A549 (cell line): Measurements from ENCODE around the gene ABCB1. TPM values are rescaled to one million over a fixed set of nuclear protein-coding genes. Genes with fewer than 3 reads are reported as not detected.

Experiments
- ATAC-seq, 2 experiments: fragments of 200-7000 bp in 1 of 2; fragments of >200 bp in 1 of 2; cut with Nextera tagmentation in 1 of 2; cut with Tn5 transposase in 1 of 2; 3 replicates each; pipeline versions ENCODE4 v1.8.0 to v1.9.1; 2018 to 2020; ENCODE audit warnings: mild to moderate bottlenecking in 1 of 2, moderate library complexity in 1 of 2
- CTCF ChIA-PET: fragments of 300-600 bp; sonication (Branson Sonifier 250); formaldehyde crosslinking; extraction: SDS; loops from one replicate; lab custom pipeline; 2021; ENCODE audit warnings: antibody characterized with exemption, inconsistent platforms; lab: Yijun Ruan, JAX
- POLR2A ChIA-PET: fragments of 350-600 bp; formaldehyde crosslinking; extraction: SDS; loops from one replicate; lab custom pipeline; 2021; ENCODE audit warnings: antibody characterized with exemption, inconsistent platforms; lab: Yijun Ruan, JAX
- DNase-seq, 2 experiments: peaks; one replicate each; pipeline versions ENCODE4 v3.0.0 to v3.0.0-alpha.2; 2011 to 2016; ENCODE audit warnings: low read depth in 1 of 2, low spot score in 1 of 2
- FAIRE-seq: peaks from 2 replicates; lab custom pipeline; 2011; peaks lifted over from hg19 to GRCh38; lab: Jason Lieb, UNC
- H3K27ac ChIP-seq, 2 experiments: fragments of >200 bp; sonication (Bioruptor Twin); formaldehyde crosslinking; 3 replicates each; pipeline ENCODE4 v1.5.1; 2016 to 2017
- H3K4me1 ChIP-seq: fragments of >200 bp; sonication (Bioruptor Twin); formaldehyde crosslinking; 3 replicates; pipeline ENCODE4 v1.6.1; 2016
- H3K4me2 ChIP-seq: fragments of >200 bp; sonication (Bioruptor Twin); formaldehyde crosslinking; 3 replicates; pipeline ENCODE4 v1.6.1; 2016
- H3K4me3 ChIP-seq: fragments of >200 bp; sonication (Bioruptor Twin); formaldehyde crosslinking; 3 replicates; pipeline ENCODE4 v1.5.1; 2016
- H3K9me3 ChIP-seq: fragments of >200 bp; sonication (Bioruptor Twin); formaldehyde crosslinking; 3 replicates; pipeline ENCODE4 v1.6.1; 2016
- BHLHE40 ChIP-seq: IDR thresholded peaks from 2 replicates; pipeline ENCODE4 v1.6.1; 2012; ENCODE audit warnings: low read depth, low read length, inconsistent platforms
- CBX8 ChIP-seq: fragments of 200-600 bp; sonication (generic); IDR thresholded peaks from 2 replicates; pipeline ENCODE4 v1.6.1; 2016
- CEBPB ChIP-seq, 2 experiments: fragments of >200 bp in 1 of 2; sonication (Bioruptor Twin) in 1 of 2; formaldehyde crosslinking in 1 of 2; IDR thresholded peaks; 2 replicates each; pipeline ENCODE4 v1.6.1; 2012 to 2016
- CHD4 ChIP-seq: fragments of 200-600 bp; sonication (generic); IDR thresholded peaks from 2 replicates; pipeline ENCODE4 v1.6.1; 2016; ENCODE audit warnings: antibody characterized with exemption, mild to moderate bottlenecking, borderline replicate concordance
- EHF ChIP-seq: fragments of 250-450 bp; sonication (Bioruptor Pico); IDR thresholded peaks from 2 replicates; pipeline ENCODE4 v1.5.0; 2020; ENCODE audit warnings: mild to moderate bottlenecking
- FOSL2 ChIP-seq, 2 experiments: fragments of 450-650 bp in 1 of 2; fragments of >200 bp in 1 of 2; sonication (Bioruptor Twin) in 1 of 2; formaldehyde crosslinking; IDR thresholded peaks; 2 replicates each; pipeline versions ENCODE4 v1.5.0 to v1.6.1; 2016 to 2020; ENCODE audit warnings: mild to moderate bottlenecking in 1 of 2, moderate library complexity in 1 of 2
- FOXS1 ChIP-seq: fragments of 250-450 bp; sonication (Bioruptor Pico); IDR thresholded peaks from 2 replicates; pipeline ENCODE4 v1.5.0; 2020; ENCODE audit warnings: mild to moderate bottlenecking, moderate library complexity
- HEYL ChIP-seq: fragments of 250-450 bp; sonication (Bioruptor Pico); IDR thresholded peaks from 2 replicates; pipeline ENCODE4 v1.8.0; 2021; ENCODE audit warnings: mild to moderate bottlenecking, moderate library complexity
- HOXA7 ChIP-seq: fragments of 250-450 bp; sonication (Bioruptor Pico); IDR thresholded peaks from 2 replicates; pipeline ENCODE4 v1.5.0; 2020; ENCODE audit warnings: mild to moderate bottlenecking, moderate library complexity
- HOXB5 ChIP-seq: fragments of 250-450 bp; sonication (Bioruptor Pico); IDR thresholded peaks from 2 replicates; pipeline ENCODE4 v1.5.0; 2020; ENCODE audit warnings: mild to moderate bottlenecking, moderate library complexity
- JUN ChIP-seq, 2 experiments: fragments of >200 bp; sonication (Bioruptor Twin); formaldehyde crosslinking; IDR thresholded peaks; 2 replicates in 1 of 2; 3 replicates in 1 of 2; pipeline ENCODE4 v1.6.1; 2016 to 2017
- KDM5A ChIP-seq: fragments of 200-600 bp; sonication (generic); IDR thresholded peaks from 2 replicates; pipeline ENCODE4 v1.6.1; 2016; ENCODE audit warnings: antibody characterized with exemption, mild to moderate bottlenecking
- MAZ ChIP-seq: fragments of 150-350 bp; IDR thresholded peaks from 2 replicates; pipeline ENCODE4 v1.6.1; 2014; ENCODE audit warnings: antibody characterized with exemption, low read depth, low read length, borderline replicate concordance
- NFE2L2 ChIP-seq: fragments of 150-350 bp; conservative IDR thresholded peaks from 2 replicates; pipeline ENCODE4 v1.6.1; 2014; ENCODE audit warnings: low read length
- NPAS2 ChIP-seq: fragments of 250-450 bp; sonication (Bioruptor Pico); IDR thresholded peaks from 2 replicates; pipeline ENCODE4 v1.8.0; 2022; ENCODE audit warnings: mild to moderate bottlenecking, moderate library complexity, borderline replicate concordance
- NR3C1 ChIP-seq: fragments of >200 bp; sonication (Bioruptor Twin); formaldehyde crosslinking; IDR thresholded peaks from 3 replicates; pipeline ENCODE4 v1.6.1; 2017
- PHF8 ChIP-seq: fragments of 200-600 bp; sonication (generic); IDR thresholded peaks from 2 replicates; pipeline ENCODE4 v1.6.1; 2016; ENCODE audit warnings: low read depth, mild to moderate bottlenecking, antibody characterized with exemption, moderate library complexity, borderline replicate concordance
- ZFP36 ChIP-seq: fragments of 450-650 bp; IDR thresholded peaks from 2 replicates; pipeline ENCODE4 v1.6.1; 2014; ENCODE audit warnings: borderline replicate concordance; ENCODE audit not compliant: partially characterized antibody
- ZNF302 ChIP-seq: fragments of 250-450 bp; sonication (Bioruptor Pico); IDR thresholded peaks from 2 replicates; pipeline ENCODE4 v1.9.0; 2021; ENCODE audit warnings: inconsistent platforms, mild to moderate bottlenecking, moderate library complexity
- WGBS: methylation state at CpG from one replicate; pipeline ENCODE4 v1.1.6; 2017; ENCODE audit errors: missing lambda C conversion rate; 5-methylcytosine and 5-hydroxymethylcytosine counted together
- polyA plus RNA-seq, 4 experiments: library from polyadenylated mRNA; depleted of rRNA in 3 of 4; stranded (reverse); fragments of >200 nt; fragmentation: RNase III in 1 of 4; extraction: RNeasy Plus Mini Kit Qiagen cat#74134 plus additional on column Dnase treatment in 1 of 4; gene quantifications; 2 replicates in 3 of 4; 3 replicates in 1 of 4; pipeline ENCODE4 v1.2.3, GENCODE V29; 2011 to 2017
- TF ChIP-seq, protein P1 (sequence below): IDR thresholded peaks from 2 replicates; pipeline ENCODE4 v1.6.1; 2012
- TF ChIP-seq, protein P2 (sequence below): fragments of 200-600 bp; sonication (generic); IDR thresholded peaks from 2 replicates; pipeline ENCODE4 v1.6.1; 2016; ENCODE audit warnings: antibody characterized with exemption, mild to moderate bottlenecking, moderate library complexity
- TF ChIP-seq, protein P3 (sequence below): fragments of >200 bp; sonication (Bioruptor Twin); formaldehyde crosslinking; IDR thresholded peaks from 3 replicates; pipeline ENCODE4 v1.6.1; 2016

The ABCB1 gene
- polyA plus RNA-seq, 2 of the 4 experiments (the other 2 are of a cell fraction), result 0.05 TPM; not detected in 1

DNA sequence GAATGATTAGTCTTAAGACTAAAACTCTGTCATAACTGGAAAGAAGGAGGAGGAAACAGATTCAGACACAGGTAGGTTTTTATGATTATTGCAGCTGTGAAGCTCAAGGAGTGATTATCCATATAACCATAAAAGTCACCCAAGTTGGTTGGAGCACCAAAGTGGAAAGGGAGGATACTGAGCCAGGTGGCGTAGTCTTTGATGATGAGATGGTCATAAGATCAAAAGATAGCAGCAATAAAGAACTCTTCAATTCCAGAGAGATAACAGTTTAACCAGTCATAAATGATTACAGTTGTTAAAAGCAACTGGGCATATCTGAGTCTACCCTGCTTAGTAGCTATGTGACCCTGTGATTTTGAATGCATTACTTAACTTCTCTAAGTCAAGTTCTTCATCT, 8.4 kb downstream of the ABCB1 start:
- H3K4me3 ChIP-seq, result no peak overlapping the region
- ChIA-PET CTCF (interaction anchor here (1.2 to 1.7 kb wide), 2 partner anchors 15 to 28 kb away, joined by 3 read pairs; no protein-coding TSS in a partner anchor), POLR2A (no interaction called here)
- H3K9me3 ChIP-seq, result no peaks in the 10 kb centered on the region
- DNase-seq, result no peak
- no peak for ATAC-seq
- no peak overlapping the region for H3K27ac ChIP-seq
- no peak for TF ChIP-seq HOXB5 (CRISPR knock-in tag)
- no peak for TF ChIP-seq HEYL
- TF ChIP-seq, protein P1, sequence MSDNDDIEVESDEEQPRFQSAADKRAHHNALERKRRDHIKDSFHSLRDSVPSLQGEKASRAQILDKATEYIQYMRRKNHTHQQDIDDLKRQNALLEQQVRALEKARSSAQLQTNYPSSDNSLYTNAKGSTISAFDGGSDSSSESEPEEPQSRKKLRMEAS, result no peak
- no peak for TF ChIP-seq NPAS2 (CRISPR knock-in tag)
- no peak for TF ChIP-seq PHF8
- TF ChIP-seq, protein P2, sequence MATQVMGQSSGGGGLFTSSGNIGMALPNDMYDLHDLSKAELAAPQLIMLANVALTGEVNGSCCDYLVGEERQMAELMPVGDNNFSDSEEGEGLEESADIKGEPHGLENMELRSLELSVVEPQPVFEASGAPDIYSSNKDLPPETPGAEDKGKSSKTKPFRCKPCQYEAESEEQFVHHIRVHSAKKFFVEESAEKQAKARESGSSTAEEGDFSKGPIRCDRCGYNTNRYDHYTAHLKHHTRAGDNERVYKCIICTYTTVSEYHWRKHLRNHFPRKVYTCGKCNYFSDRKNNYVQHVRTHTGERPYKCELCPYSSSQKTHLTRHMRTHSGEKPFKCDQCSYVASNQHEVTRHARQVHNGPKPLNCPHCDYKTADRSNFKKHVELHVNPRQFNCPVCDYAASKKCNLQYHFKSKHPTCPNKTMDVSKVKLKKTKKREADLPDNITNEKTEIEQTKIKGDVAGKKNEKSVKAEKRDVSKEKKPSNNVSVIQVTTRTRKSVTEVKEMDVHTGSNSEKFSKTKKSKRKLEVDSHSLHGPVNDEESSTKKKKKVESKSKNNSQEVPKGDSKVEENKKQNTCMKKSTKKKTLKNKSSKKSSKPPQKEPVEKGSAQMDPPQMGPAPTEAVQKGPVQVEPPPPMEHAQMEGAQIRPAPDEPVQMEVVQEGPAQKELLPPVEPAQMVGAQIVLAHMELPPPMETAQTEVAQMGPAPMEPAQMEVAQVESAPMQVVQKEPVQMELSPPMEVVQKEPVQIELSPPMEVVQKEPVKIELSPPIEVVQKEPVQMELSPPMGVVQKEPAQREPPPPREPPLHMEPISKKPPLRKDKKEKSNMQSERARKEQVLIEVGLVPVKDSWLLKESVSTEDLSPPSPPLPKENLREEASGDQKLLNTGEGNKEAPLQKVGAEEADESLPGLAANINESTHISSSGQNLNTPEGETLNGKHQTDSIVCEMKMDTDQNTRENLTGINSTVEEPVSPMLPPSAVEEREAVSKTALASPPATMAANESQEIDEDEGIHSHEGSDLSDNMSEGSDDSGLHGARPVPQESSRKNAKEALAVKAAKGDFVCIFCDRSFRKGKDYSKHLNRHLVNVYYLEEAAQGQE, result no peak
- TF ChIP-seq CHD4, result no peak
- TF ChIP-seq FOXS1 (CRISPR knock-in tag), result no peak
- no peak for TF ChIP-seq HOXA7 (CRISPR knock-in tag)
- TF ChIP-seq, protein P3, sequence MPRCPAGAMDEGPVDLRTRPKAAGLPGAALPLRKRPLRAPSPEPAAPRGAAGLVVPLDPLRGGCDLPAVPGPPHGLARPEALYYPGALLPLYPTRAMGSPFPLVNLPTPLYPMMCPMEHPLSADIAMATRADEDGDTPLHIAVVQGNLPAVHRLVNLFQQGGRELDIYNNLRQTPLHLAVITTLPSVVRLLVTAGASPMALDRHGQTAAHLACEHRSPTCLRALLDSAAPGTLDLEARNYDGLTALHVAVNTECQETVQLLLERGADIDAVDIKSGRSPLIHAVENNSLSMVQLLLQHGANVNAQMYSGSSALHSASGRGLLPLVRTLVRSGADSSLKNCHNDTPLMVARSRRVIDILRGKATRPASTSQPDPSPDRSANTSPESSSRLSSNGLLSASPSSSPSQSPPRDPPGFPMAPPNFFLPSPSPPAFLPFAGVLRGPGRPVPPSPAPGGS, result no peak
- 4% methylated on average over 1 of the region's 1 CpG for whole genome bisulfite sequencing
- H3K4me1 ChIP-seq, result no peaks in the 10 kb centered on the region
- FAIRE-seq, result no peak
- H3K4me2 ChIP-seq, result no peak overlapping the region

DNA sequence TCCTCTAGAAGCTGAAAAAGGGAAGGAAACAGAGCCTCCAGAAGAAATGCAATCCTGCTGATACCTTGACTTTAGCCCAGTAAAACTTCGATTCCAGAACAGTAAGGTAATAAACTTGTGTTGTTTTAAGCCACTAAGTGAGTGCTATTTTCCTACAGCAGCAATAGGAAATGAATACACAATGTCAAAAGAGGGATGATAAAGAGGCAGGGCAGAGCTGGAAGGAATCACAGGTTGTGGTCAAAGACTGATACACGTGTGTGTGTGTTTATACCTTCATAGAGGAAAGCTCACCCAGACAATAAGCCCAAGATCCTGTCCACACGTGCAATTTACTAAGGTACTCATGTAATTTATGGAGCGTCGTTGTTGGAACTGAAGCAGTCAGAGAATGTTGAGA, 9.5 kb downstream of the ABCB1 start:
- no peak for FAIRE-seq
- ATAC-seq, result no peak
- ChIA-PET CTCF (no interaction called here), POLR2A (no interaction called here)
- no peak overlapping the region for H3K4me2 ChIP-seq
- no peak overlapping the region for H3K27ac ChIP-seq
- H3K4me3 ChIP-seq, result no peak overlapping the region
- 24% methylated on average over 5 of the region's 5 CpGs for WGBS
- H3K4me1 ChIP-seq, result no peaks in the 10 kb centered on the region
- no peak for DNase-seq
- TF ChIP-seq NR3C1, result no peak
- TF ChIP-seq NFE2L2, result no peak
- no peak for TF ChIP-seq EHF (CRISPR knock-in tag)
- no peak for TF ChIP-seq CEBPB (IDR thresholded peaks at IDR 0.05)
- no peak for TF ChIP-seq HOXA7 (CRISPR knock-in tag)
- TF ChIP-seq KDM5A, result no peak
- no peak for TF ChIP-seq BHLHE40
- no peak for TF ChIP-seq ZFP36
- TF ChIP-seq CBX8, result no peak
- no peak for TF ChIP-seq MAZ
- no peak for TF ChIP-seq FOSL2 (IDR thresholded peaks at IDR 0.05)
- no peak for TF ChIP-seq FOSL2 (CRISPR knock-in tag; IDR thresholded peaks at IDR 0.05)
- no peak for TF ChIP-seq JUN (IDR thresholded peaks at IDR 0.05)
- no peak for TF ChIP-seq ZNF302
- TF ChIP-seq, all 56 proteins: peak for 0
- no peaks in the 10 kb centered on the region for H3K9me3 ChIP-seq
